Measurements from ENCODE around the gene LRP5. TPM values are rescaled to one million over a fixed set of nuclear protein-coding genes. Genes with fewer than 3 reads are reported as not detected.
"Not testable (repeated sequence)": the region's sequence is repeated elsewhere in the genome, so short reads cannot be mapped to it uniquely, and the experiment has no call there.

The LRP5 gene
- total RNA-seq, 1 donor from 2014 or later, result 38.7 TPM

DNA sequence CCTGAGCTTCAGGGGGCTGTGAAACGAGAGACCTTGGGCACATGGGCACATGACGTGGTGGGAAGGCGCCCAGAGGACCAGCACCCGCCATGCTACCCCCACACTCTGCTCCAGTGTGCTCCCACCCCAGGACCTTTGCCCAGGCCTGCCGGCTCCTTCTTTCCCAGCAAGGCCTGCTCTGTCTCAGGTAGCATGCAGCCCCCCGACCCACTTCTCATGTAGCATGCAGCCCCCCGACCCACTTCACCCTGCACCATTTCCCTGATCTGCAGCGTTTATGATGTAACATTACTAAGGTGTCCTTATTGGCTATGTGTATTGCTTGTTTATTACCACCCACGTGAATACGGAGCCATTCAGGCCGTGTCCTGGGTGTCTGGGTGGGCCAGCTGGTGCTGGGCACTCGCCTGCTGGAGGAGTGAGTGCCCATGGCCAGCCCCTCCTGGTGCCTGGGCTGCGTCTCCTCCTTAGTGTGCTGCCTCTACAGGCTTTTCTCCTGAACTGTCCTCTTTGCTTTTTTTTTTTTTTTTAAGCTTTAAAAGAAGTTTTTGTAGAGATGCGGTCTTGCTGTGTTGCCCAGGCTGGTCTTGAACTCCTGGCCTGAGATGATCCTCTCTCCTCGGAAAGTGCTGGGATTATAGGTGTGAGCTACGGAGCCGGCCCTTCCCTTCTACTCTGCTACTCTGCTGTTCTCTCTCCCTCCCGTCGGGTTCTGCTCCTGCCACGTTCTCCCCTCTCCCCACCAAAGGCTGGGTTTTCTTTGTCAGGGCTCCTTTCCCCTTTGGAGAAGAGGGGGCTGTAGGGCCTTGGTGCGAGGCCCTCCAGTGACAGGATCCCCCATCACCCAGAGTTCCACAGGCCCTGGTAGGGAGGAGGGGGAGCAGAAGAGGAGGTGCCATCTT is 29.4 kb downstream of the LRP5 start:
- no peak for DNase-seq (ENCODE audit: low spot score)
- peaks cover 7% of the 10 kb centered on the region for H3K9me3 Mint-ChIP-seq (ENCODE audit: low read depth)
- no peak overlapping the region for H3K4me3 Mint-ChIP-seq (ENCODE audit: unreplicated experiment)
- H3K36me3 Mint-ChIP-seq (ENCODE audit: low read depth), result peaks cover 7% of the 10 kb centered on the region
- H3K27me3 Mint-ChIP-seq (ENCODE audit: low read depth), result no peaks in the 10 kb centered on the region
- H3K4me1 Mint-ChIP-seq (ENCODE audit: low read depth), result peaks cover 68% of the 10 kb centered on the region
- TF ChIP-seq, protein P1, sequence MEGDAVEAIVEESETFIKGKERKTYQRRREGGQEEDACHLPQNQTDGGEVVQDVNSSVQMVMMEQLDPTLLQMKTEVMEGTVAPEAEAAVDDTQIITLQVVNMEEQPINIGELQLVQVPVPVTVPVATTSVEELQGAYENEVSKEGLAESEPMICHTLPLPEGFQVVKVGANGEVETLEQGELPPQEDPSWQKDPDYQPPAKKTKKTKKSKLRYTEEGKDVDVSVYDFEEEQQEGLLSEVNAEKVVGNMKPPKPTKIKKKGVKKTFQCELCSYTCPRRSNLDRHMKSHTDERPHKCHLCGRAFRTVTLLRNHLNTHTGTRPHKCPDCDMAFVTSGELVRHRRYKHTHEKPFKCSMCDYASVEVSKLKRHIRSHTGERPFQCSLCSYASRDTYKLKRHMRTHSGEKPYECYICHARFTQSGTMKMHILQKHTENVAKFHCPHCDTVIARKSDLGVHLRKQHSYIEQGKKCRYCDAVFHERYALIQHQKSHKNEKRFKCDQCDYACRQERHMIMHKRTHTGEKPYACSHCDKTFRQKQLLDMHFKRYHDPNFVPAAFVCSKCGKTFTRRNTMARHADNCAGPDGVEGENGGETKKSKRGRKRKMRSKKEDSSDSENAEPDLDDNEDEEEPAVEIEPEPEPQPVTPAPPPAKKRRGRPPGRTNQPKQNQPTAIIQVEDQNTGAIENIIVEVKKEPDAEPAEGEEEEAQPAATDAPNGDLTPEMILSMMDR (IDR thresholded peaks at IDR 0.05), result peak; percentile 57
- H3K27ac Mint-ChIP-seq (ENCODE audit: unreplicated experiment), result peak overlapping the region; percentile 74

DNA sequence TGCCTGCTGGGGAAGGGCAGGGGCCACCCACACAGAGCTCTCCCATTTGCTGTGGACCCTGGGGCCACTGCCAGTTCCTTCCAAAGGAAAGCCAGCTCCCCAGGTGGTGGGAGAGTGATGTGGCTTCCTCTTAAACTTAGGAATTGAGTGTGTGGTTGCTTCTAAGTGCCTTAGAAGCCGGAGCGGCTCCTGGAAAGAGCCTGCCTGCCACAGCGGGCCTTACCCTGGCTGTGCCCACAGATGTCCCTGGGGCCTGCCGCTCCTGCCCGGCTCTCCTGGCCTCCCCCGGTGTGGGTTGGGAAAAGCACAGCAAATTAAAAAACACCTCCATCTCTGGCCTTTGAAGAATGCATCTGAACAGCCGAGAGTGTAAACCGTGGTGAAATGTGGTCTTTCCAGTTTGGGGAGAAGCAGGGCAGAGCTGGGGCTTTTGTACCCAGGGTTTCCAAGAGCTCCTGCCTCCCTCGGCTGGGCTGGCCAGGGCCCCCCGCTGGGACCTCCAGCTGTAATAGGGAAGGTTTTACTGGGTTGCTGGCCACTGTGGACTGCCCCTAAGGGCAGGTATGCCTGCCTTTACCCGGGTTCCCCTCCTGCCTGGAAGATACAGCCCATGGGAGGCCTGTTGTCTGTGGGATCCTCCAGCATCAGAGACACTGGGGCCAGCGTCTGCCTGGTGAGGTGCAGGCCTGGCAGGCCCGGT is 30.2 kb downstream of the LRP5 start:
- H3K36me3 Mint-ChIP-seq (ENCODE audit: low read depth), result peaks cover 7% of the 10 kb centered on the region
- TF ChIP-seq, protein P1 (IDR thresholded peaks at IDR 0.05), result no peak
- peaks cover 67% of the 10 kb centered on the region for H3K4me1 Mint-ChIP-seq (ENCODE audit: low read depth)
- DNase-seq (ENCODE audit: low spot score), result no peak
- peak overlapping the region; percentile 74 for H3K27ac Mint-ChIP-seq (ENCODE audit: unreplicated experiment)
- no peaks in the 10 kb centered on the region for H3K27me3 Mint-ChIP-seq (ENCODE audit: low read depth)
- peaks cover 7% of the 10 kb centered on the region for H3K9me3 Mint-ChIP-seq (ENCODE audit: low read depth)
- H3K4me3 Mint-ChIP-seq (ENCODE audit: unreplicated experiment), result no peak overlapping the region

DNA sequence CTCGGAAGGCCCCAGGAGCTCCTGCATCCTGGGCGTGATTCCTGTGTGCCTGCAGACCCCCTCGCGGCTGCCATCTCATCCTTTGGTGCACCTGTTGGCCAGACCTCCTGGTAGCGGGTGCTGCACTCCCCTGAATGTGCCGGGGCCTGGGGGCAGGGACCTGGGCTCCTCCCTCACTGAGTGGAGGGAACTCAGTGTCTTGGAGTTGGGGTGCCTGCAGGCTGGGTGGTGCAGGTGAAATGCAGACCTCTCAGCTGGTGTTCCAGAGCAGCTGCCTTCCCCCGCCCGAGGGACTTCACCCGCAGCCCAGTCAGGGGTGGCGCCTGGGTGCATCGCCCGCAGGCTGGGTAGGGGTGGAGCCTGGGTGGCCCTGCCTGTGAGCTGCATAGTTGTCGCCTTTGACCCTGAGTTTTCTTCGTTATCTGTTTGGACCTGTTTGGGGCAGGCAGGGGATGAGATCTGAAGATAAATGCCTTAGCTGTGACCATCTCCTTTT is 31.4 kb downstream of the LRP5 start:
- peak; percentile 72 for DNase-seq (ENCODE audit: low spot score)
- TF ChIP-seq, protein P1 (IDR thresholded peaks at IDR 0.05), result no peak
- H3K4me3 Mint-ChIP-seq (ENCODE audit: unreplicated experiment), result no peak overlapping the region
- peaks cover 7% of the 10 kb centered on the region for H3K9me3 Mint-ChIP-seq (ENCODE audit: low read depth)
- peaks cover 57% of the 10 kb centered on the region for H3K4me1 Mint-ChIP-seq (ENCODE audit: low read depth)
- no peaks in the 10 kb centered on the region for H3K27me3 Mint-ChIP-seq (ENCODE audit: low read depth)
- no peak overlapping the region for H3K27ac Mint-ChIP-seq (ENCODE audit: unreplicated experiment)
- H3K36me3 Mint-ChIP-seq (ENCODE audit: low read depth), result peaks cover 9% of the 10 kb centered on the region

DNA sequence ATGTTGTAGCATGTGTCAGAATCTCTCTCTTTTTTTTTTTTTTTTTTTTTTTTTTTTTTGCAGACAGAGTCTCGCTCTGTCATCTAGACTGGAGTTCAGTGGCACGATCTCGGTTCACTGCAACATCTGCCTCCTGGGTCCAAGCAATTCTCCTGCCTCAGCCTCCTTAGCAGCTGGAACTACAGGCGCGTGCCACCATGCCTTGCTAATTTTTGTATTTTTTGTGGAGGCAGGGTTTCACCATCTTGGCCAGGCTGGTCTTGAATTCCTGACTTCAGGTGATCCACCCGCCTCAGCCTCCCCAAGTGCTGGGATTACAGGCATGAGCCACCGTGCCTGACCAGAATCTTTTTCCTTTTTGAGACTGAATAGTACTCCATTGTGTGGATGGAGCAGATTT is 32.4 kb downstream of the LRP5 start:
- H3K4me1 Mint-ChIP-seq (ENCODE audit: low read depth), result peaks cover 53% of the 10 kb centered on the region
- H3K27ac Mint-ChIP-seq (ENCODE audit: unreplicated experiment); DNase-seq (ENCODE audit: low spot score); H3K4me3 Mint-ChIP-seq (ENCODE audit: unreplicated experiment); H3K27me3 Mint-ChIP-seq (ENCODE audit: low read depth); H3K36me3 Mint-ChIP-seq (ENCODE audit: low read depth); H3K9me3 Mint-ChIP-seq (ENCODE audit: low read depth): not testable (repeated sequence)

DNA sequence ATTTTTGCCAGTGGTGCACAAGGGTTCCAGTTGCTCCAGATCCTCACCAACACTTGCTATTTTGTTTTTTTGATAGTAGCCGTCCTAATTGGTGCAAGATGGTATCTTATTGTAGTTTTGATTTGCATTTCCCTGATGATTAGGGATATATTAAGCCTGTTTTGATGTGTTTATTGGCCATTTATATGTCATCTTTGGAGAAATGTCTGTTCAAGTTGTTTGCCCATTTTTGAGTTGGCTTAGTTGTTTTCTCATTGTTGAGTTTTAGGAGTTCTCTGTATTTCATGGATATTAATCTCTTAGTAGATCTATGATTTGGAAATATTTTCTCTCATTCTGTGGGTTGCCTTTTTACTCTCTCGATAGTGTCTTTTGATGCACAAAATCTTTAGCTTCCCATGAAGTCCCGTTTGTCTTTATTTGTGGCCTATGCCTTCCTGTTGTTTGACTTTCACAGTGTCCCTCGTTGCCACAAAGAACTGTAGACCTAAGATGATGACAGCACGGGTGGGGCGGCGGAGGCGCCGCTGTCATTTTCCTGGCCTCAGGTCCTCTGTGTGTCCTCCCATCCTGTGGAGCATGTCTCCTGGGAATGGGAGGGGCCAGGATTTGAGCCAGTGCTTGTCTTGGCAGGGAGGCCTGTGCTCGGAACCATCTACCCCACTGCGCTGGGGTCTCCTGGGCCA is 33.5 kb downstream of the LRP5 start:
- Mint-ChIP-seq H3K4me3 (ENCODE audit: unreplicated experiment) (no peak overlapping the region), H3K36me3 (ENCODE audit: low read depth) (peaks cover 12% of the 10 kb centered on the region)
- TF ChIP-seq, protein P1 (IDR thresholded peaks at IDR 0.05), result no peak

More for the DNA sequence above, 33.5 kb downstream of the LRP5 start:
- Mint-ChIP-seq H3K9me3 (ENCODE audit: low read depth) (peaks cover 7% of the 10 kb centered on the region), H3K4me1 (ENCODE audit: low read depth) (peaks cover 47% of the 10 kb centered on the region), H3K27ac (ENCODE audit: unreplicated experiment) (peak overlapping the region; percentile 32), H3K27me3 (ENCODE audit: low read depth) (no peaks in the 10 kb centered on the region)
- no peak for DNase-seq (ENCODE audit: low spot score)

Data from chondrocyte (in vitro differentiated cells).